Loucy (cell line): ENCODE data around the gene ADCY6.

ENCODE experiments used
- H2AFZ ChIP-seq: fragments of 200-600 bp; sonication (generic); 2 replicates; pipeline ENCODE4 v1.6.0; 2016; ENCODE audit warnings: antibody characterized with exemption, mild to moderate bottlenecking, low read length, moderate library complexity
- H3F3A ChIP-seq: fragments of 200-600 bp; 2 replicates; pipeline ENCODE4 v1.6.0; 2016; ENCODE audit warnings: antibody characterized with exemption, low read depth, mild to moderate bottlenecking
- H3K27me3 ChIP-seq: fragments of 200-600 bp; sonication (generic); 2 replicates; pipeline ENCODE4 v1.6.1; 2014; ENCODE audit warnings: low read length, mild to moderate bottlenecking; ENCODE audit not compliant: insufficient read depth, poor library complexity, severe bottlenecking
- H3K36me3 ChIP-seq: fragments of 200-600 bp; sonication (generic); 2 replicates; pipeline ENCODE4 v1.6.1; 2016; ENCODE audit warnings: low read length; ENCODE audit not compliant: insufficient read depth
- H3K4me1 ChIP-seq: fragments of 200-600 bp; sonication (generic); 2 replicates; pipeline ENCODE4 v1.5.1; 2014; ENCODE audit warnings: low read length, mild to moderate bottlenecking; ENCODE audit not compliant: insufficient read depth, poor library complexity, severe bottlenecking
- H3K4me2 ChIP-seq: fragments of 200-600 bp; sonication (generic); 2 replicates; pipeline ENCODE4 v1.6.0; 2014; ENCODE audit warnings: antibody characterized with exemption, low read length, low read depth, mild to moderate bottlenecking; ENCODE audit not compliant: poor library complexity, severe bottlenecking
- H3K4me3 ChIP-seq: fragments of 200-600 bp; sonication (generic); 2 replicates; pipeline ENCODE4 v1.5.1; 2014; ENCODE audit warnings: low read length, mild to moderate bottlenecking, mixed read lengths; ENCODE audit not compliant: poor library complexity, severe bottlenecking
- H3K79me2 ChIP-seq: fragments of 200-600 bp; sonication (generic); 2 replicates; pipeline ENCODE4 v1.6.1; 2014; ENCODE audit warnings: low read length; ENCODE audit not compliant: insufficient read depth
- H3K9ac ChIP-seq: fragments of 200-600 bp; sonication (generic); 2 replicates; pipeline ENCODE4 v1.6.0; 2014; ENCODE audit warnings: mild to moderate bottlenecking, low read depth, low read length, moderate library complexity; ENCODE audit not compliant: poor library complexity, severe bottlenecking
- H3K9me2 ChIP-seq: fragments of 200-600 bp; sonication (generic); replicated peaks from 2 replicates; pipeline ENCODE4 v1.6.1; 2016; ENCODE audit warnings: low read depth, low read length, mixed read lengths
- H3K9me3 ChIP-seq: fragments of 200-600 bp; sonication (generic); 2 replicates; pipeline ENCODE4 v1.6.1; 2014; ENCODE audit warnings: mild to moderate bottlenecking, antibody characterized with exemption, low read length, low read depth; ENCODE audit not compliant: insufficient read depth
- H4K20me1 ChIP-seq: fragments of 200-600 bp; sonication (generic); 2 replicates; pipeline ENCODE4 v1.6.0; 2014; ENCODE audit warnings: antibody characterized with exemption, low read length, mild to moderate bottlenecking; ENCODE audit not compliant: insufficient read depth, poor library complexity, severe bottlenecking
- EZH2phosphoT487 ChIP-seq: fragments of 200-600 bp; IDR thresholded peaks from 2 replicates; pipeline ENCODE4 v1.6.1; 2018; ENCODE audit warnings: antibody characterized with exemption, mild to moderate bottlenecking, moderate library complexity, borderline replicate concordance
- TF ChIP-seq, protein P1 (sequence below): fragments of 200-600 bp; sonication (generic); conservative IDR thresholded peaks from 2 replicates; pipeline ENCODE4 v1.5.1; 2014; ENCODE audit warnings: mild to moderate bottlenecking, antibody characterized with exemption, low read length

Gene ADCY6

DNA sequence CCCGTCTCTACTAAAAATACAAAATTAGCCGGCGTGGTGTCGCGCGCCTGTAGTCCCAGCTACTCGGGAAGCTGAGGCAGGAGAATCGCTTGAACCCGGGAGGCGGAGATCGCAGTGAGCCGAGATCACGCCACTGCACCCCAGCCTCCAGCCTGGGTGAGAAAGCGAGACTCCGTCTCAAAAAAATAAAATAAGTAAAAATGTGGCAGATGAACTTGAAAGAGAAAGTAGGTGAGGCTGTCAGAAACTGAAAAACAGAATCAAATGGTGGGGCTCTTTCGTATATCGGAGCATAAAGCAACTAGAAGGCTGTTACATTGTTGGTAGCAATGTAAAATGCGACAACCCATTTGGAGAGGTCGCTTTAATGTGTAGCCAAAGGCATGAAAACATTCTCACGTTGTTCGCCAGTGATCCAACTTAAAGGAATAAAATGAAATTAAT is 71.6 kb downstream of the ADCY6 start:
- H3K27me3 ChIP-seq: no peaks in the 10 kb centered on the region
- H3K9me3 ChIP-seq: 0 out of 2 replicates have a peak, but pooled peaks cover 4% of the 10 kb centered on the region
- TF ChIP-seq, protein P1, sequence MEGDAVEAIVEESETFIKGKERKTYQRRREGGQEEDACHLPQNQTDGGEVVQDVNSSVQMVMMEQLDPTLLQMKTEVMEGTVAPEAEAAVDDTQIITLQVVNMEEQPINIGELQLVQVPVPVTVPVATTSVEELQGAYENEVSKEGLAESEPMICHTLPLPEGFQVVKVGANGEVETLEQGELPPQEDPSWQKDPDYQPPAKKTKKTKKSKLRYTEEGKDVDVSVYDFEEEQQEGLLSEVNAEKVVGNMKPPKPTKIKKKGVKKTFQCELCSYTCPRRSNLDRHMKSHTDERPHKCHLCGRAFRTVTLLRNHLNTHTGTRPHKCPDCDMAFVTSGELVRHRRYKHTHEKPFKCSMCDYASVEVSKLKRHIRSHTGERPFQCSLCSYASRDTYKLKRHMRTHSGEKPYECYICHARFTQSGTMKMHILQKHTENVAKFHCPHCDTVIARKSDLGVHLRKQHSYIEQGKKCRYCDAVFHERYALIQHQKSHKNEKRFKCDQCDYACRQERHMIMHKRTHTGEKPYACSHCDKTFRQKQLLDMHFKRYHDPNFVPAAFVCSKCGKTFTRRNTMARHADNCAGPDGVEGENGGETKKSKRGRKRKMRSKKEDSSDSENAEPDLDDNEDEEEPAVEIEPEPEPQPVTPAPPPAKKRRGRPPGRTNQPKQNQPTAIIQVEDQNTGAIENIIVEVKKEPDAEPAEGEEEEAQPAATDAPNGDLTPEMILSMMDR: no peak
- TF ChIP-seq EZH2phosphoT487: no peak
- H3K36me3 ChIP-seq: peaks cover 7% of the 10 kb centered on the region; the same call in 1 of the 2 replicates
- H3F3A ChIP-seq: no peaks in the 10 kb centered on the region
- H3K9ac ChIP-seq: peak overlapping the region; percentile 87
- peak overlapping the region; percentile 92 for H3K4me3 ChIP-seq
- H3K9me2 ChIP-seq: no peaks in the 10 kb centered on the region
- peaks cover 42% of the 10 kb centered on the region for H4K20me1 ChIP-seq
- H3K4me1 ChIP-seq: peaks cover 22% of the 10 kb centered on the region
- peak overlapping the region; percentile 71 for H2AFZ ChIP-seq
- peaks cover 46% of the 10 kb centered on the region for H3K79me2 ChIP-seq
- H3K4me2 ChIP-seq: peak overlapping the region; percentile 73

- Histone ChIP-seq H3K4me3 (peak within 1 kb of the TSS; percentile 92), H3F3A (no peaks in the 10 kb centered on the region), H3K9ac (peak within 1 kb of the TSS; percentile 92), H3K79me2 (peaks cover 52% of the 10 kb centered on the region), H3K36me3 (peaks cover 7% of the 10 kb centered on the region; the same call in 1 of the 2 replicates), H3K27me3 (no peaks in the 10 kb centered on the region), H3K4me2 (peak within 1 kb of the TSS; percentile 94), H4K20me1 (peaks cover 46% of the 10 kb centered on the region), H3K9me2 (no peaks in the 10 kb centered on the region), H3K4me1 (peaks cover 22% of the 10 kb centered on the region), H2AFZ (peak within 1 kb of the TSS; percentile 81), H3K9me3 (0 out of 2 replicates have a peak, but pooled peaks cover 4% of the 10 kb centered on the region)
- TF ChIP-seq, protein P1: no peak
- TF ChIP-seq EZH2phosphoT487: no peak
Observed at GRCh38 chr12:48716493-48717251, 72.2 kb downstream of the ADCY6 start, which contains the start of gene CCNT1. TSS of gene CCNT1 (minus strand) at chr12:48716707. CDS start at chr12:48716675, 32 bp downstream.
